ENCODE measurements around the gene DDO. TPM values are rescaled to one million over a fixed set of nuclear protein-coding genes. Genes with fewer than 3 reads are reported as not detected.

The DDO gene
- total and polyA plus RNA-seq, 2 of the 8 experiments (the other 6 are each of a cell fraction or from before 2014, with no cell fraction given), result not detected

GRCh38 chr6:110401585-110402176, 13.7 kb downstream of the DDO start:
- Histone ChIP-seq H3K9me3 (ENCODE audit: insufficient read depth in 2 of 2, low read depth in 1 of 2, low read length in 1 of 2) (no peaks in the 10 kb centered on the region), H3K36me3 (ENCODE audit: control insufficient read depth in 2 of 4, insufficient read depth in 4 of 4, low read length in 3 of 4) (no peaks in the 10 kb centered on the region), H3K9ac (replicated peaks in 1 of 4; ENCODE audit: extremely low read depth in 1 of 4, low read depth in 3 of 4, low read length in 3 of 4) (no peak overlapping the region), H2AFZ (ENCODE audit: low read length) (no peak overlapping the region), H3K56ac (replicated peaks; ENCODE audit: insufficient read length, low read depth, low read length) (no peak overlapping the region), H2BK120ac (replicated peaks; ENCODE audit: low read depth, low read length) (no peak overlapping the region), H2AK5ac (ENCODE audit: low read depth, low read length) (no peak overlapping the region), H3K18ac (ENCODE audit: extremely low read depth, low read length) (no peak overlapping the region), H4K20me1 (replicated peaks in 1 of 2; ENCODE audit: control insufficient read depth in 1 of 2, insufficient read depth in 2 of 2, low read length in 2 of 2) (no peaks in the 10 kb centered on the region), H2BK15ac (ENCODE audit: low read length) (no peak overlapping the region), H2BK5ac (ENCODE audit: low read depth, low read length) (no peak overlapping the region), H4K5ac (ENCODE audit: insufficient read length, low read depth, low read length) (no peak overlapping the region), H3K79me2 (ENCODE audit: control insufficient read depth in 1 of 2, insufficient read depth in 2 of 2, low read length in 2 of 2) (no peaks in the 10 kb centered on the region), H4K91ac (replicated peaks; ENCODE audit: insufficient read length, low read length) (no peak overlapping the region), H3K4me3 (ENCODE audit: extremely low read depth in 1 of 4, insufficient read depth in 2 of 4, low read depth in 3 of 4, low read length in 4 of 4) (no peak overlapping the region), H3K14ac (ENCODE audit: insufficient read length) (no peak overlapping the region), H3K27ac (ENCODE audit: low read depth, low read length) (no peak overlapping the region), H3K4me2 (ENCODE audit: insufficient read depth in 1 of 2, low read depth in 2 of 2, low read length in 2 of 2) (no peak overlapping the region), H4K8ac (ENCODE audit: extremely low read depth, insufficient read depth, low read length) (no peak overlapping the region), H3K23ac (ENCODE audit: insufficient read length) (no peak overlapping the region), H3K4me1 (replicated peaks in 1 of 4; ENCODE audit: control insufficient read depth in 3 of 4, insufficient read depth in 4 of 4, low read length in 3 of 4) (no peaks in the 10 kb centered on the region), H3K79me1 (ENCODE audit: low read depth, low read length) (no peaks in the 10 kb centered on the region), H2BK20ac (ENCODE audit: low read length) (no peak overlapping the region), H2BK12ac (ENCODE audit: low read depth, low read length) (no peak overlapping the region), H3K27me3 (replicated peaks in 1 of 4; ENCODE audit: control insufficient read depth in 3 of 4, extremely low read depth in 1 of 4, insufficient read depth in 3 of 4, low read length in 3 of 4) (no peaks in the 10 kb centered on the region), H3K4ac (replicated peaks; ENCODE audit: insufficient read length, low read depth, low read length) (no peak overlapping the region), H3K23me2 (ENCODE audit: low read depth, low read length) (no peaks in the 10 kb centered on the region)
- DNase-seq (ENCODE audit: low read depth in 1 of 2, low spot score in 2 of 2) (no peak), FAIRE-seq (no peak)
- POLR2A ChIA-PET (ENCODE audit: partially characterized antibody), result no interaction called here
- CTCF ChIA-PET (ENCODE audit: partially characterized antibody), result interaction anchor here (3.9 kb wide), 1 partner anchor 10 kb away, joined by 24 read pairs; no protein-coding TSS in a partner anchor
- 88% methylated on average over 4 of the region's 4 CpGs; no CpG with 5 or more reads in 1 of the 2 experiments for WGBS, 2 experiments (ENCODE audit: extremely low coverage in 1 of 2, insufficient coverage in 1 of 2, insufficient read length in 1 of 2, insufficient replicate concordance in 2 of 2, low coverage in 1 of 2, low lambda C conversion rate in 2 of 2, missing lambda C conversion rate in 1 of 2)
- TF ChIP-seq CEBPB (IDR thresholded peaks at IDR 0.05; ENCODE audit: low read depth, low read length) (peak; percentile 20; the same call in 1 of the 2 replicates), CTBP2 (IDR thresholded peaks at IDR 0.05; ENCODE audit: borderline replicate concordance, insufficient read depth, insufficient read length, low read length) (no peak)
